AG08395 (cell line): Measurements from ENCODE around the gene MAU2.
A peak's percentile ranks its signal among the peaks of the same experiment; 100 is the strongest.
"Not testable (repeated sequence)": the region's sequence is repeated elsewhere in the genome, so short reads cannot be mapped to it uniquely, and the experiment has no call there.

Experiments
- DNase-seq: peaks from one replicate; pipeline ENCODE4 v3.0.0; 2012; ENCODE audit warnings: mixed read lengths, low spot score

The MAU2 gene

GRCh38 chr19:19384486-19384885 is 63.9 kb downstream of the MAU2 start:
- DNase-seq = no peak

- DNase-seq = peak; percentile 98
These were observed 64.7 kb downstream of the MAU2 start for GRCh38 chr19:19385131-19385895.

- DNase-seq = no peak
These were observed 65.6 kb downstream of the MAU2 start for GRCh38 chr19:19385896-19386869.

- no peak for DNase-seq
These were observed 66.5 kb downstream of the MAU2 start for GRCh38 chr19:19387108-19387507.

- no peak for DNase-seq
These were observed 68.2 kb downstream of the MAU2 start for GRCh38 chr19:19388568-19389555.

- not testable (repeated sequence) for DNase-seq
These were observed 69.1 kb downstream of the MAU2 start for GRCh38 chr19:19389683-19390082.

- not testable (repeated sequence) for DNase-seq
These were observed 73.7 kb downstream of the MAU2 start for GRCh38 chr19:19394333-19394732.

GRCh38 chr19:19399733-19400433 is 79.3 kb downstream of the MAU2 start:
- peak; percentile 26 for DNase-seq

GRCh38 chr19:19402656-19403372 is 82.2 kb downstream of the MAU2 start:
- DNase-seq = peak; percentile 24

GRCh38 chr19:19403373-19403901 is 82.8 kb downstream of the MAU2 start:
- DNase-seq = peak; percentile 60

- peak; percentile 93 for DNase-seq
These were observed 84.5 kb downstream of the MAU2 start, which contains the start of gene GATAD2A for GRCh38 chr19:19404879-19405860. GATAD2A (plus strand) TSS chr19:19405675; CDS start chr19:19465346, 59,671 bp downstream.

GRCh38 chr19:19405971-19406877 is 85.6 kb downstream of the MAU2 start:
- DNase-seq = peak; percentile 24

- peak; percentile 30 for DNase-seq
These were observed 86.4 kb downstream of the MAU2 start for GRCh38 chr19:19406878-19407632.

GRCh38 chr19:19407633-19407930 is 87.0 kb downstream of the MAU2 start:
- DNase-seq = no peak
